Fibroblast of the aortic adventitia (primary cell): ENCODE results near the gene LILRB4. TPM values are rescaled to one million over a fixed set of nuclear protein-coding genes. Genes with fewer than 3 reads are reported as not detected.

Experiments used
- DNase-seq: peaks from one replicate; pipeline ENCODE4 v3.0.0-alpha.2; 2010; ENCODE audit warnings: low read depth
- H3K4me3 ChIP-seq: 2 replicates; pipeline ENCODE4 v1.5.1; 2011; ENCODE audit warnings: low read depth, mild to moderate bottlenecking, control low read depth, low read length, moderate library complexity
- total RNA-seq: library from RNA; depleted of rRNA; stranded (reverse); fragments of >200 nt; gene quantifications from 2 replicates; pipeline ENCODE4 v1.2.3, GENCODE V29; 2012; ENCODE audit warnings: low replicate concordance
- TF ChIP-seq, protein P1 (sequence below): IDR thresholded peaks from 2 replicates; pipeline ENCODE4 v1.5.1; 2011; ENCODE audit warnings: mild to moderate bottlenecking, low read length, control low read depth, inconsistent platforms; ENCODE audit not compliant: insufficient read depth

The LILRB4 gene
- total RNA-seq, 1 donor = not detected

- H3K4me3 ChIP-seq = no peak overlapping the region
- no peak for DNase-seq
- TF ChIP-seq, protein P1, sequence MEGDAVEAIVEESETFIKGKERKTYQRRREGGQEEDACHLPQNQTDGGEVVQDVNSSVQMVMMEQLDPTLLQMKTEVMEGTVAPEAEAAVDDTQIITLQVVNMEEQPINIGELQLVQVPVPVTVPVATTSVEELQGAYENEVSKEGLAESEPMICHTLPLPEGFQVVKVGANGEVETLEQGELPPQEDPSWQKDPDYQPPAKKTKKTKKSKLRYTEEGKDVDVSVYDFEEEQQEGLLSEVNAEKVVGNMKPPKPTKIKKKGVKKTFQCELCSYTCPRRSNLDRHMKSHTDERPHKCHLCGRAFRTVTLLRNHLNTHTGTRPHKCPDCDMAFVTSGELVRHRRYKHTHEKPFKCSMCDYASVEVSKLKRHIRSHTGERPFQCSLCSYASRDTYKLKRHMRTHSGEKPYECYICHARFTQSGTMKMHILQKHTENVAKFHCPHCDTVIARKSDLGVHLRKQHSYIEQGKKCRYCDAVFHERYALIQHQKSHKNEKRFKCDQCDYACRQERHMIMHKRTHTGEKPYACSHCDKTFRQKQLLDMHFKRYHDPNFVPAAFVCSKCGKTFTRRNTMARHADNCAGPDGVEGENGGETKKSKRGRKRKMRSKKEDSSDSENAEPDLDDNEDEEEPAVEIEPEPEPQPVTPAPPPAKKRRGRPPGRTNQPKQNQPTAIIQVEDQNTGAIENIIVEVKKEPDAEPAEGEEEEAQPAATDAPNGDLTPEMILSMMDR = no peak
Observed at GRCh38 chr19:54644056-54644455, 18.7 kb upstream of the LILRB4 start.

DNA sequence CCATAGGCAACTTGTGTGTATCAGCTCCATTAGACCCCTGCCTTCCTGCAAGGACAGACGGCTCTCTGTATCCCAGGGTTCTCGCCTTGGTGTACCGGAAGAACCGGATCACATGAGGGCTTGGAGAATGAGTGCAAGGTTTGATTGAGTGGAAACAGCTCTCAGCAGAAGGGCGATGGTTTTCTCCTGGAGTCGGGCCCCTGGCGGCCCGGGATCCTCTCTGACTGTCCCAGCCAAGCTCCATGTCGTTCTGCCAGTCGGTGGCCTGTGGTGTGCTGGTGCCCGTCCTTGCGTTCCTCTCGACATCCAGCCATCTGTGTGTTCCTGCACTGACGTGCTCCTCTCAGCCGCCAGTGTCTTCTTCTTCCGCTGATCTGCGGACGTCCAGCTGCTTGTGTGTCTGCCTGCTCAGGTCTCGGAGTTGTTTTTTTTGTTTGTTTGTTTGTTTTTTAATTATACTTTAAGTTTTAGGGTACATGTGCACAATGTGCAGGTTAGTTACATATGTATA is 16.4 kb upstream of the LILRB4 start:
- no peak overlapping the region for H3K4me3 ChIP-seq
- TF ChIP-seq, protein P1 = no peak
- no peak for DNase-seq

- no peak for DNase-seq
- TF ChIP-seq, protein P1 = no peak
- H3K4me3 ChIP-seq = no peak overlapping the region
Observed at GRCh38 chr19:54648129-54648528, 14.7 kb upstream of the LILRB4 start.

- DNase-seq = no peak
- TF ChIP-seq, protein P1 = no peak
- H3K4me3 ChIP-seq = no peak overlapping the region
Observed at GRCh38 chr19:54650108-54650655, 12.6 kb upstream of the LILRB4 start.

GRCh38 chr19:54653181-54653809 is 9.5 kb upstream of the LILRB4 start:
- peak; percentile 24 for DNase-seq
- TF ChIP-seq, protein P1 = peak; percentile 31
- H3K4me3 ChIP-seq = no peak overlapping the region

DNA sequence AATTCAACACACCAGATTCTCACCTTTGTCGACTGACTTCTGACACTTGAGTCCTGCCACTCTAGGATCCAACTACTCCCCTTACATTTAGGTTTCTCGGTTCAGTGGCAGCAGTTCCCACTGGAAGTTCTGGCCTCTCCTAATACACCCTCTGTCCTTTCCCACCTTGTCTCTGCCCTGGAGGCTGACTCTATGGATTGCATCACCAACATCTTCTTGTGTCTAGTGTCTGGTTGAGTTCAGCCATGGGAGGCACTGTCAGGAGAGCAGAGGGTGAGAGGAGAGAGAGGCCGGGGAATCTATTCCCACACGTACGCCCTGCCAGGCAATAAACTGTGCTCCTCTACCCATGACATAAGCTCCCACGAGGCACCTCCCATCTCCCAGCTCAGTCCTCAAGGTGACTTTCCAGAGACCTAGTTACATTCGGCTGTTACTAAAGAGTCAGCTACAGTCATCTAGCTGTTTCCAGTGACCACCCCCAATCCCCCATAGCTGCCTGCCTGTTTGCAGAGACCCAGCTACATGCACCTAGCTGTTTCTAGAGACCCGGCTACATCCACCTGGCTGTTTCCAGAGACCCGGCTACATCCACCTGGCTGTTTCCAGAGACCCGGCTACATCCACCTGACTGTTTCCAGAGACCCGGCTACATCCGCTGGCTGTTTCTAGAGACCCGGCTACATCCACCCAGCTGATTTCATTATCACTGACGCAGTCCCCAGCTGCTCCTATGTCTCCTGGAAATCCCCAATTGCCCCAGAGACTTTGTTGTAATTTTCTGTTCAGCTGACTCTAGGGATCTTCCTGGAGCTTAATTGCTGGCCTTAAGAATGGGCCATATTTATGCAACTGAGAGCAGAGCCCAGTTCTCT is 8.1 kb upstream of the LILRB4 start:
- H3K4me3 ChIP-seq = no peak overlapping the region
- DNase-seq = no peak
- TF ChIP-seq, protein P1 = no peak
